Dermis microvascular lymphatic vessel endothelial cell (primary cell): ENCODE data around the gene CCDC85A. TPM values are rescaled to one million over a fixed set of nuclear protein-coding genes. Genes with fewer than 3 reads are reported as not detected.
A peak's percentile ranks its signal among the peaks of the same experiment; 100 is the strongest.

Experiments
- DNase-seq, 2 donors: peaks; one replicate each; pipeline versions ENCODE4 v3.0.0 to v3.0.0-alpha.2; 2010; ENCODE audit warnings: low read depth in 2 of 2
- total RNA-seq: library from RNA; depleted of rRNA; stranded (reverse); fragments of >200 nt; gene quantifications from 2 replicates; pipeline ENCODE4 v1.2.1, GENCODE V29; 2014

Gene CCDC85A
- total RNA-seq, 1 donor from 2014 or later, result 2.2 TPM

GRCh38 chr2:56192664-56193305 lies 9.0 kb downstream of the CCDC85A start:
- DNase-seq, result no peak

GRCh38 chr2:56195563-56195962 lies 11.8 kb downstream of the CCDC85A start:
- DNase-seq, result peak in 1 of 2 donors; percentile 33

- DNase-seq, result no peak
Observed at GRCh38 chr2:56197816-56198215, 14.0 kb downstream of the CCDC85A start.

GRCh38 chr2:56198936-56199335 lies 15.1 kb downstream of the CCDC85A start:
- DNase-seq, result no peak

GRCh38 chr2:56199492-56199891 lies 15.7 kb downstream of the CCDC85A start:
- no peak for DNase-seq

- no peak for DNase-seq
Observed at GRCh38 chr2:56202381-56203121, 18.8 kb downstream of the CCDC85A start.

GRCh38 chr2:56204556-56204955 lies 20.8 kb downstream of the CCDC85A start:
- no peak for DNase-seq

GRCh38 chr2:56206250-56206649 lies 22.5 kb downstream of the CCDC85A start:
- DNase-seq, result no peak

- DNase-seq, result no peak
Observed at GRCh38 chr2:56207760-56208159, 24.0 kb downstream of the CCDC85A start.

- DNase-seq, result no peak
Observed at GRCh38 chr2:56208380-56208779, 24.6 kb downstream of the CCDC85A start.

- DNase-seq, result no peak
Observed at GRCh38 chr2:56209701-56210100, 25.9 kb downstream of the CCDC85A start.

GRCh38 chr2:56210291-56210690 lies 26.5 kb downstream of the CCDC85A start:
- no peak for DNase-seq

GRCh38 chr2:56211048-56211447 lies 27.3 kb downstream of the CCDC85A start:
- DNase-seq, result peak in 1 of 2 donors; percentile 53

- DNase-seq, result no peak
Observed at GRCh38 chr2:56215911-56216310, 32.1 kb downstream of the CCDC85A start.

- no peak for DNase-seq
Observed at GRCh38 chr2:56217106-56217505, 33.3 kb downstream of the CCDC85A start.

- DNase-seq, result no peak
Observed at GRCh38 chr2:56222481-56222880, 38.7 kb downstream of the CCDC85A start.

- peak; percentile 44 to 78 for DNase-seq
Observed at GRCh38 chr2:56224316-56224715, 40.5 kb downstream of the CCDC85A start.

GRCh38 chr2:56227811-56228210 lies 44.0 kb downstream of the CCDC85A start:
- no peak for DNase-seq

- DNase-seq, result peak in 1 of 2 donors; percentile 27
Observed at GRCh38 chr2:56229397-56230060, 45.7 kb downstream of the CCDC85A start.

GRCh38 chr2:56230156-56230555 lies 46.4 kb downstream of the CCDC85A start:
- DNase-seq, result peak in 1 of 2 donors; percentile 50

- DNase-seq, result no peak
Observed at GRCh38 chr2:56231361-56231760, 47.6 kb downstream of the CCDC85A start.

GRCh38 chr2:56232912-56233311 lies 49.1 kb downstream of the CCDC85A start:
- no peak for DNase-seq

GRCh38 chr2:56234241-56234640 lies 50.5 kb downstream of the CCDC85A start:
- no peak for DNase-seq
